ENCODE data around the gene TSPAN6. TPM values are rescaled to one million over a fixed set of nuclear protein-coding genes. Genes with fewer than 3 reads are reported as not detected.

Gene TSPAN6
- total and polyA plus RNA-seq, 2 of the 4 experiments (the other 2 are of a cell fraction): 16.1 to 20.1 TPM

- H3K56ac ChIP-seq (ENCODE audit: extremely low read depth, insufficient read depth, low read length): no peak overlapping the region
- H3K27ac ChIP-seq (ENCODE audit: insufficient read depth, low read length): no peak overlapping the region
- TF ChIP-seq MAZ (IDR thresholded peaks at IDR 0.05; ENCODE audit: borderline replicate concordance, low read depth, low read length) (no peak), MAFK (IDR thresholded peaks at IDR 0.05; ENCODE audit: low read depth, low read length) (peak; percentile 65)
- peak overlapping the region; percentile 24; the same call in 1 of the 2 replicates for H3K4me2 ChIP-seq (ENCODE audit: low read depth, low read length)
- H2BK5ac ChIP-seq (ENCODE audit: low read depth, low read length, poor library complexity, severe bottlenecking): no peak overlapping the region
- no peak overlapping the region for H4K8ac ChIP-seq (ENCODE audit: low read depth in 2 of 2, low read length in 2 of 2)
- no peak overlapping the region for H3K23ac ChIP-seq (ENCODE audit: low read depth, low read length)
- H2AFZ ChIP-seq (replicated peaks; ENCODE audit: low read length, poor library complexity): no peak overlapping the region
- H3K27me3 ChIP-seq (ENCODE audit: control insufficient read depth, insufficient read depth, low read length): no peaks in the 10 kb centered on the region; the same call in 1 of the 2 replicates
- H3K9me3 ChIP-seq (ENCODE audit: control insufficient read depth, insufficient read depth, low read length): no peaks in the 10 kb centered on the region
- H2AK5ac ChIP-seq (ENCODE audit: low read depth, low read length): no peak overlapping the region
- ATAC-seq (ENCODE audit: low read depth) (no peak), DNase-seq (no peak)
- no peak overlapping the region for H2BK15ac ChIP-seq (ENCODE audit: low read depth, low read length)
- no peaks in the 10 kb centered on the region for H3K79me1 ChIP-seq (ENCODE audit: low read depth in 1 of 2, low read length in 2 of 2)
- no peak overlapping the region for H4K5ac ChIP-seq (ENCODE audit: low read depth, low read length)
- no peak overlapping the region for H3K4ac ChIP-seq (ENCODE audit: low read depth, low read length)
- H4K20me1 ChIP-seq (ENCODE audit: insufficient read depth, low read length): no peaks in the 10 kb centered on the region
- in situ Hi-C loops (cut with MboI; ENCODE audit: low sequenced_read_pairs) (no loop called here), intact Hi-C loops (cut with micrococcal nuclease) (no loop called here), dilution Hi-C loops (cut with HindIII; ENCODE audit: low sequenced_read_pairs, unreplicated experiment) (no loop called here)
- no peak overlapping the region for H2AK9ac ChIP-seq (replicated peaks; ENCODE audit: low read depth, low read length, poor library complexity)
- H3K14ac ChIP-seq (replicated peaks; ENCODE audit: low read depth, low read length): no peak overlapping the region
- H3K4me1 ChIP-seq (ENCODE audit: control insufficient read depth, insufficient read depth, low read length): no peaks in the 10 kb centered on the region
- POLR2A ChIA-PET (ENCODE audit: unreplicated experiment): no interaction called here
- WGBS, 2 experiments (ENCODE audit: extremely low coverage in 2 of 2, insufficient read length in 1 of 2): 80% methylated on average over 1 of the region's 5 CpGs; no CpG with 5 or more reads in 1 of the 2 experiments
- peaks cover 2% of the 10 kb centered on the region; the same call in 1 of the 2 replicates for H3K36me3 ChIP-seq (ENCODE audit: control insufficient read depth, insufficient read depth, low read length)
- no peak overlapping the region for H3K18ac ChIP-seq (ENCODE audit: low read depth, low read length)
- CTCF ChIA-PET: interaction anchor here (1.8 kb wide), 1 partner anchor 25 kb away, joined by 4 read pairs; no protein-coding TSS in a partner anchor
- no peak overlapping the region for H3K4me3 ChIP-seq (ENCODE audit: insufficient read depth, low read depth, low read length)
- H2BK20ac ChIP-seq (ENCODE audit: low read depth, low read length): no peak overlapping the region
- no TSS peak for BruUV-seq (replicated peaks)
- no peak overlapping the region for H3K9ac ChIP-seq (ENCODE audit: low read depth, low read length)
- H3K9me1 ChIP-seq (ENCODE audit: insufficient read depth, low read length): no peaks in the 10 kb centered on the region
- H4K91ac ChIP-seq (ENCODE audit: insufficient read depth, low read depth, low read length): no peak overlapping the region
- no peak overlapping the region for H2BK120ac ChIP-seq (ENCODE audit: low read depth, low read length)
Observed at GRCh38 chrX:100635040-100635439, 1.6 kb downstream of the TSPAN6 start.

Measured in IMR-90 (cell line).